MM.1S (cell line): ENCODE results near the gene CPSF4.

Source experiments
- EZH2phosphoT487 ChIP-seq: fragments of 300-600 bp; sonication (generic); IDR thresholded peaks from 2 replicates; pipeline ENCODE4 v1.6.1; 2018; ENCODE audit warnings: antibody characterized with exemption, low read length
- TF ChIP-seq, protein P1 (sequence below): fragments of 300-600 bp; sonication (generic); IDR thresholded peaks from 2 replicates; pipeline ENCODE4 v1.5.1; 2016; ENCODE audit warnings: antibody characterized with exemption, low read length, mixed read lengths

- TF ChIP-seq, protein P1, sequence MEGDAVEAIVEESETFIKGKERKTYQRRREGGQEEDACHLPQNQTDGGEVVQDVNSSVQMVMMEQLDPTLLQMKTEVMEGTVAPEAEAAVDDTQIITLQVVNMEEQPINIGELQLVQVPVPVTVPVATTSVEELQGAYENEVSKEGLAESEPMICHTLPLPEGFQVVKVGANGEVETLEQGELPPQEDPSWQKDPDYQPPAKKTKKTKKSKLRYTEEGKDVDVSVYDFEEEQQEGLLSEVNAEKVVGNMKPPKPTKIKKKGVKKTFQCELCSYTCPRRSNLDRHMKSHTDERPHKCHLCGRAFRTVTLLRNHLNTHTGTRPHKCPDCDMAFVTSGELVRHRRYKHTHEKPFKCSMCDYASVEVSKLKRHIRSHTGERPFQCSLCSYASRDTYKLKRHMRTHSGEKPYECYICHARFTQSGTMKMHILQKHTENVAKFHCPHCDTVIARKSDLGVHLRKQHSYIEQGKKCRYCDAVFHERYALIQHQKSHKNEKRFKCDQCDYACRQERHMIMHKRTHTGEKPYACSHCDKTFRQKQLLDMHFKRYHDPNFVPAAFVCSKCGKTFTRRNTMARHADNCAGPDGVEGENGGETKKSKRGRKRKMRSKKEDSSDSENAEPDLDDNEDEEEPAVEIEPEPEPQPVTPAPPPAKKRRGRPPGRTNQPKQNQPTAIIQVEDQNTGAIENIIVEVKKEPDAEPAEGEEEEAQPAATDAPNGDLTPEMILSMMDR, result no peak
- no peak for TF ChIP-seq EZH2phosphoT487
Observed at GRCh38 chr7:99498546-99498944, 59.8 kb downstream of the CPSF4 start.
